ENCODE measurements around the gene FOXN3.

GRCh38 chr14:89418452-89418851 is 1.4 kb upstream of the FOXN3 start:
- no peak for TF ChIP-seq CTCF (conservative IDR thresholded peaks at IDR 0.05; ENCODE audit: low read length)
- TF ChIP-seq EZH2phosphoT487 (IDR thresholded peaks at IDR 0.05; ENCODE audit: borderline replicate concordance) = no peak
